ENCODE data around the gene SIGLEC7. TPM values are rescaled to one million over a fixed set of nuclear protein-coding genes. Genes with fewer than 3 reads are reported as not detected.
A peak's percentile ranks its signal among the peaks of the same experiment; 100 is the strongest.

SIGLEC7 gene
- total RNA-seq, 1 donor from 2014 or later: not detected

DNA sequence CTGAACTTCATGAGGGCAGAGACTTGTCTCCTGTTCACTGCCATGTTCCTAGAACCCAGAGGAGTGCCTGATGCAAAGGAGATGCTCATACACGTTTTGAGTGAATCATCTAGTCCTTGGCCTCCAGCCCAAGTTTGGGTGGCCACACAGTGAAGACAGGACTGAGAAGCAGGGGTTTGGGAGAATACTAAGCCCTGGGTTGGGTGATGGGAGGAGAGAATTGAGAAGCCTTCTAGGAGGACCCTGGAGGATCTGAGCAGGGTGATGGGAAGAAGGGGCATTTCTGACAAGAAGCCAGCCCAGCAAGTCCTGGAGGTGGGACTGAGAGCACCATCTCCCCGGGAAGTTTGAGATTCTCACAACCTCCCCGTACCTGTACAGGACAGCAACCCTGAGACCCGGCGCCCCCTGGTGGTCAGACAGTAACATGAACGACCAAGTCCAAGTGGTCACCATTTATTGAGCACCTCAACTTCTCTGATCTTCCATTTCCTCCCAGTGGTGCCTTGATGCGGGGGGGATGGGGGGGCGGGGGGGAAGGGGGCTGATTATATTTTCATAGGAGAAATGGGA lies 44.8 kb upstream of the SIGLEC7 start:
- Histone ChIP-seq H3K27me3 (ENCODE audit: control insufficient read depth, insufficient read depth, low read length) (no peaks in the 10 kb centered on the region), H3K4me3 (ENCODE audit: low read depth, low read length) (no peak overlapping the region), H3K36me3 (ENCODE audit: control insufficient read depth, insufficient read depth, low read length) (peaks cover 2% of the 10 kb centered on the region)
- TF ChIP-seq, protein P1, sequence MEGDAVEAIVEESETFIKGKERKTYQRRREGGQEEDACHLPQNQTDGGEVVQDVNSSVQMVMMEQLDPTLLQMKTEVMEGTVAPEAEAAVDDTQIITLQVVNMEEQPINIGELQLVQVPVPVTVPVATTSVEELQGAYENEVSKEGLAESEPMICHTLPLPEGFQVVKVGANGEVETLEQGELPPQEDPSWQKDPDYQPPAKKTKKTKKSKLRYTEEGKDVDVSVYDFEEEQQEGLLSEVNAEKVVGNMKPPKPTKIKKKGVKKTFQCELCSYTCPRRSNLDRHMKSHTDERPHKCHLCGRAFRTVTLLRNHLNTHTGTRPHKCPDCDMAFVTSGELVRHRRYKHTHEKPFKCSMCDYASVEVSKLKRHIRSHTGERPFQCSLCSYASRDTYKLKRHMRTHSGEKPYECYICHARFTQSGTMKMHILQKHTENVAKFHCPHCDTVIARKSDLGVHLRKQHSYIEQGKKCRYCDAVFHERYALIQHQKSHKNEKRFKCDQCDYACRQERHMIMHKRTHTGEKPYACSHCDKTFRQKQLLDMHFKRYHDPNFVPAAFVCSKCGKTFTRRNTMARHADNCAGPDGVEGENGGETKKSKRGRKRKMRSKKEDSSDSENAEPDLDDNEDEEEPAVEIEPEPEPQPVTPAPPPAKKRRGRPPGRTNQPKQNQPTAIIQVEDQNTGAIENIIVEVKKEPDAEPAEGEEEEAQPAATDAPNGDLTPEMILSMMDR (IDR thresholded peaks at IDR 0.05; ENCODE audit: insufficient read depth, low read length, poor library complexity, severe bottlenecking): peak; percentile 74
- no peak for DNase-seq (ENCODE audit: low read depth)

DNA sequence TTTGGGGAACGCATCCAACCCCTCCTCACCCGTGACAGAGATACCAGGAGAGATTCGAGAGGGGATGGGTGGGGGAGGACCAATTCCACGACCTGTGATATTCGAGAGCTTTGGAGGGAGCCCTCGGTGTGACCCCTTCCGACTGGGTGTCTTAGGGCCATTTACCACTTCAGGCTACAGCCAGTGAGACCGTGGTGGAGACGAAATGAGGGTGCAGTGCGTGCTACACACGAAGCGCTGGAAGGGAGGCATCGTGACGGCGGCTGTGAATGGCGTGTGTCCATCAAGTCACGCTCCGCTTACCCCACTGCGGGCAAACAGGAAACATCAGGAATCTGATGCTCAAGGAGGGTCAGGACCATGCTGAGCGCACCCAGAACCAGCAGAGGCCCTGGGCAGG lies 44.3 kb upstream of the SIGLEC7 start:
- TF ChIP-seq, protein P1 (IDR thresholded peaks at IDR 0.05; ENCODE audit: insufficient read depth, low read length, poor library complexity, severe bottlenecking): no peak
- DNase-seq (ENCODE audit: low read depth): no peak
- Histone ChIP-seq H3K36me3 (ENCODE audit: control insufficient read depth, insufficient read depth, low read length) (peaks cover 2% of the 10 kb centered on the region), H3K4me3 (ENCODE audit: low read depth, low read length) (no peak overlapping the region), H3K27me3 (ENCODE audit: control insufficient read depth, insufficient read depth, low read length) (no peaks in the 10 kb centered on the region)

DNA sequence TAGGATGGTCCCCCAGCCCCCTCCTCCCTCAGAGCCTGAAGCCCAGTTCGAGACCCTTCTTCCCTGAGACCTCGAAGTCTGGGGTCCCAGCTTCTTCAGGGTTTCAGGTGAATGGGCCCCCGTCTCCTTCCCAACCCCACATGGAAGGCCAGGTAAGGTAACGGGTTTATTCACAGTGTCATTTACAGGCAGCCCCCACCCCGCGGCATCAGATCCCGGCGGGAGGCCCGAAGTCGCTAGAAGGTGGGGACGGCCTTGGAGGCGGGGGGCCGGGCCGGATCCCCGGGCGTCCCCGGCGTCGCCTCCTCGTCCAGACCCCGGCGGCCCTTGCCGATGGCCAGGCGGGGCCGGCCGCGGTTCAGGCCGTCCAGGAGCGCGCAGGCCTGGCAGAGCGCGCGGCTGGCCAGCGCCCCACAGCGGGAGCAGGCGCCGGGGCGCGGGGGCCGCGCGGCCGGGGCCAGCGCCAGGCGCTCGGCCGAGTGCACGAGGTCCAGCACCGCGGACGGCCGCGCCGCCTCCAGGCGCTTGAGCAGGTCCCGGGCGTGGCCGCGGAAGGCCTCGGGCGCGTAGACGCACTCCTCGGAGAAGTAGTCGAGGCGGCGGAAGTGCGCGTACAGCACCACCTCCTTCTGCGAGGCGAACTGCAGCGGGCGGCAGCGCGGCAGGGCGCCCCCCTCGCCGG lies 43.6 kb upstream of the SIGLEC7 start:
- Histone ChIP-seq H3K4me3 (ENCODE audit: low read depth, low read length) (no peak overlapping the region), H3K27me3 (ENCODE audit: control insufficient read depth, insufficient read depth, low read length) (no peaks in the 10 kb centered on the region), H3K36me3 (ENCODE audit: control insufficient read depth, insufficient read depth, low read length) (peaks cover 2% of the 10 kb centered on the region)
- TF ChIP-seq, protein P1 (IDR thresholded peaks at IDR 0.05; ENCODE audit: insufficient read depth, low read length, poor library complexity, severe bottlenecking): no peak
- no peak for DNase-seq (ENCODE audit: low read depth)

DNA sequence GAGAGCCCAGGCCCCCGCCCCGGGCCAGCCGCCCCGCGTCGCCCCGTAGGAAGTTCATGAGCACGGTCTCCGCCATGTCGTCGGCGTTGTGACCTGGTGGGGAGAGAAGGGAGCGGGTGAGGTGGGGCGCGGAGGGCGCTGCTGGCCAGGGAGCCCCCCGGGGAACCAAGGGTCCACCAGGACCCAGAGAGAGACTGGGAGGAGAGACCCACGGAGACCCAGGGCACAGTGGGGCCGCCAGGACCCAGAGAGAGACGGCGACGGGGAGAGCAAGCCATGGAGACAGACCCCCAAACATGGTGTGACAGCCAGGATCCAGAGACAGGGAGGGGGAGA lies 43.1 kb upstream of the SIGLEC7 start:
- H3K4me3 ChIP-seq (ENCODE audit: low read depth, low read length): no peak overlapping the region
- H3K27me3 ChIP-seq (ENCODE audit: control insufficient read depth, insufficient read depth, low read length): no peaks in the 10 kb centered on the region
- peaks cover 2% of the 10 kb centered on the region for H3K36me3 ChIP-seq (ENCODE audit: control insufficient read depth, insufficient read depth, low read length)
- TF ChIP-seq, protein P1 (IDR thresholded peaks at IDR 0.05; ENCODE audit: insufficient read depth, low read length, poor library complexity, severe bottlenecking): no peak
- no peak for DNase-seq (ENCODE audit: low read depth)

DNA sequence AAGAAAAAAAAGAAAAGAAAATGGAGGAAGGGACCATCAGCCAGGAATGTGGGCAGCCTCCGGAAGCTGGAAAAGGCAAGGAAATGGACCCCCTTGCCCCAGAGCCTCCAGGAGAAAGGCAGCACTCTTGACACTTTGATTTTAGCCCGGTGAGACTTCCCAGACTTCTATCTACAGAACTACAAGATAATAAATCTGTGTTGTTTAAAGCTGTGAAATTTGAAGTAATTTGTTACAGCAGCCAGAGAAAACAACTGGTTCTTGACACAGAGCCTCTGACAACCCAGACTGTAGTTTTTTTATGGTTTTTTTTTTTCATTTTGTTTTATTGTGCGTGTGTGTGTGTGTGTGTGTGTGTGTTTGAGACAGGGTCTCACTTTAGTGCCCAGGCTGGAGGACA lies 41.5 kb upstream of the SIGLEC7 start:
- no peaks in the 10 kb centered on the region for H3K27me3 ChIP-seq (ENCODE audit: control insufficient read depth, insufficient read depth, low read length)
- TF ChIP-seq, protein P1 (IDR thresholded peaks at IDR 0.05; ENCODE audit: insufficient read depth, low read length, poor library complexity, severe bottlenecking): no peak
- peaks cover 2% of the 10 kb centered on the region for H3K36me3 ChIP-seq (ENCODE audit: control insufficient read depth, insufficient read depth, low read length)
- H3K4me3 ChIP-seq (ENCODE audit: low read depth, low read length): no peak overlapping the region
- DNase-seq (ENCODE audit: low read depth): no peak
